AG08395 (cell line): ENCODE data around the gene ONECUT1.
"Not testable (repeated sequence)": the region's sequence is repeated elsewhere in the genome, so short reads cannot be mapped to it uniquely, and the experiment has no call there.

ENCODE experiments used
- DNase-seq: peaks from one replicate; pipeline ENCODE4 v3.0.0; 2012; ENCODE audit warnings: mixed read lengths, low spot score

Gene ONECUT1

DNA sequence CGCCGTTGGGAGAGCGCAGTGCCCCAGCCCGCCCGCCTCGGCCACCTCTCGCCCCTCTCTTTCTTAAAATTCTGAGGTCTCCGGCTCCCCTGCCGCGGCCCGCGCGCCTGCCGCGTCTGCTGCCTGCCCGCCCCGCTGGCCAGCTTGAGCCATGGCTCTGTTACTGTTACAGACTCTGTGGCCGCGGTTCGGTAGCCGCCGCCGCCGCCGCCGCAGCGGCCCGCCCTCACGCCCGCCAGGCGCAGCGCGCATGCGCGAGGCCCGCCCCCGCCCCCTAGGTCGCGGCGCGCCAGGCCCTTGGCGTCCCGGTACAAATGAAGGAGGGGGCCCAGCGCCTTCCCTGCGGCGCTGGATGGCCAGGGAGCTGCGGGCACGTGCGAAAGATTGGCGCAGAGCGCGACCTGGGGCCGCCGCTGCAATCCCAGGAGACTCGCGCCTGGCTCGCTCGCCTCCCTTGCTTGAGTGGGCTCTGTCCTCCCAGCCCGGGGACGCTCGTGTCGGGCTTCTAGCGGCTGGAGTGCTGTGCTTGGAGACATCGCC, at the start of gene ONECUT1:
ONECUT1 (minus strand) TSS at position 168 of the 540 bp plus-strand sequence. CDS start 452 bp downstream, outside the sequence.
- peak; percentile 84 for DNase-seq

DNA sequence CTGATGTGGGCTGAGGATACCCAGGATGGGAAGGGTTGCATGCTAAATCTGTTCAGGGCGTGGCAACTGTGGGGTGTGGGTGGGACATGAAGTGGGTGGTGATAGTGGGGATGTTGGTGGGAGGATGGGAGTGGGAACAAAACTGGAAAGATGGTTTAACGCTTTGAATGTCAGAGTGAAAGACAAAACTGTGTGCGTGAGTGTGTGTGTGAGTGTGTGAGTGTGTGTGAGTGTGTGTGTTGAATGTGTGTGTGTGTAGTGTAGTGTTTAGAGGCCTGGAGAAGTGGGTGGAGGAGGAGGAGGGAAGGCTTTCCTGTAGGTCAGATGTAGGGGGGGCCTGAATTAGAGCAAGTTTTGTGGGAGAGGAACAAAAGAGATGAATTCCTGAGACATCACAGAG, 44.2 kb upstream of the ONECUT1 start:
- DNase-seq: no peak

DNA sequence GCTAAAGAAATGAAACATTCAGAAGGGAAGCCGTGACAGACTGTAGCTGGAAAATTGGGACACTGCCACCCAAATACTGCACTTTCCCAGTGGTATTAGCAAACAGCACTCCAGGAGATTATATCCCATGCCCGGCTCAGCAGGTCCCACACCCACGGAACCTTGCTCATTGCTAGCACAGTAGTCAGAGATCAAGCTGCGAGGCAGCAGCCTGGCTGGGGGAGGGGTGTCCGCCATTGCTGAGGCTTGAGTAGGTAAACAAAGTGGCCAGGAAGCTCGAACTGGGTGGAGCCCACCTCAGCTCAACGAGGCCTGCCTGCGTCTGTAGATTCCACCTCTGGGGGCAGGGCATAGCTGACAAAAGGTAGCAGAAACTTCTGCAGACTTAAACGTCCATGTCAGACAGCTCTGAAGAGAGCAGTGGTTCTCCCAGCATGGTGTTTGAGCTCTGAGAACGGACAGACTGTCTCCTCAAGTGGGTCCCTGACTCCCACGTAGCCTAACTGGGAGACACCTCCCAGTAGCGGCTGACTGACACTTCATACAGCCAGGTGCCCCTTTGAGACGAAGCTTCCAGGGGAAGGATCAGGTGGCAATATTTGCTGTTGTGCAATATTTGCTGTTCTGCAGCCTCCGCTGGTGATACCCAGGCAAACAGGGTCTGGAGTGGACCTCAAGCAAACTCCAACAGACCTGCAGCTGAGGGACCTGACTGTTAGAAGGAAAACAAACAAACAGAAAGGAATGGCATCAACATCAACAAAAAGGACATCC, 34.2 kb upstream of the ONECUT1 start:
- not testable (repeated sequence) for DNase-seq

DNA sequence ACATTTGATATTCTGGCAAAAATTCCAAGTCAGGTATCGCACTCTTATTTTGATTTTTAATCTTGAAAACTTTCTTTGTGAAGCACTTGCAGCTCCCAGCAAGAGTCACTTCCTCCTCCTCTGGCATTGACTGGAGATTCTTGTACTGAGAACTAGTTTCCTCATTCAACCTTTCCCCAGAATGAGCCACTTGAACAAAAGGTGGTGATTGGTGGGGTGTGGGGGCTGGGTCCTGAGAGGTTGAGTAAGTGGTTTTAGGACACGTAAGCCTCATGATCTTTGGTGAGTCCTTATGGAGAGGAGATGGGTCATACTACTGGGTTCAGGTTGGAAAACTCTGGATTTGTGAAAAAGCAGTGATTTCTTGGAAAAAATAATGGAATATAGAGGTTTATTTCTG, 32.3 kb upstream of the ONECUT1 start:
- DNase-seq: no peak

DNA sequence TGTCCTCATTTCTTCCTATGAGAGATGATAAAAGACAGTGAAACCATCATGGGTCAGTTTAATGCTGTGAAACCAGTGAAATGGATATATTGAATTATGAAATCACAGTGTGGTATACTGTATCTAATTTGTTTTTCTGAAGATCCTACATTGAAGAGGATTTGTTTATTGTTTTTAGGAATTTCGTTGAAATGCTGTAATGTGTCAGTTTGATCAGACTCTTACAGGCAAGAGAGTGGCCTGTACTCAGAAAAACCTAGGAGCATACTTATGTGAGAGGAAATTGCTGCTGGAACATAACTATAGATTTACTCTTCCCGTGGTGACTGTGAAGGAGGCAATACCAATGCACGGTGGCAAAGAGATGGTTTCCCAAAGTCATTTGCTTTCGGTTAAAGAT, 29.1 kb upstream of the ONECUT1 start:
- DNase-seq: no peak

DNA sequence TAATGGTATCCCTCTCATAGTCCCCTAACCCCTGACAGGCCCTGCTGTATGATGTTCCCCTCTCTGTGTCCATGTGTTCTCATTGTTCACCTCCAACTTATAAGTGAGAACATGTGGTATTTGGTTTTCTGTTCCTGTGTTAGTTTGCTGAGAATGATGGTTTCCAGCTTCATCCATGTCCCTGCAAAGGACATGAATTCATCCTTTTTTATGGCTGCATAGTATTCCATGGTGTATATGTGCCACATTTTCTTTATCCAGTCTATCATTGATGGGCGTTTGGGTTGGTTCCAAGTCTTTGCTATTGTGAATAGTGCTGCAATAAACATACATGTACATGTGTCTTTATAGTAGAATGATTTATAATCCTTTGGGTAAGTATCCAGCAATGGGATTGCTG, 25.8 kb upstream of the ONECUT1 start:
- not testable (repeated sequence) for DNase-seq

DNA sequence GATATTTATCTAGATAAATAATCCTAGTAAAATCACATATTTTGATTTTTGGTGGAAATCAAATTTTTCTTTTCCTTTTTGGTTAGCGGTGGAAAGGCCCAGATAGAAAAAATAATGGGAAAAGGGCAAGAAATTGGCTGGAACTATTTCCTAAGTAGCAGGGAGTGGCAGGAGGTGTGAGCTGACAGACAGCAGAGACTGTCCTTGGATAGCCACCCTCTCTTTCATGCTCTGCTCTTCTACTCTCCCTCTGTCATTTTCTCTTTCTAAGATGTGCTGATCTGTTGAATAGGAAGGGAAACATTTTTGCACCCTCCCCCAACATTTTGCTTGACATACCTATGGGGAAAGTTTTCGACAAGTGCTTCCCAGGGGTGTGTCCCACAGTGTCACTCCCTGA, 18.9 kb upstream of the ONECUT1 start:
- DNase-seq: no peak

DNA sequence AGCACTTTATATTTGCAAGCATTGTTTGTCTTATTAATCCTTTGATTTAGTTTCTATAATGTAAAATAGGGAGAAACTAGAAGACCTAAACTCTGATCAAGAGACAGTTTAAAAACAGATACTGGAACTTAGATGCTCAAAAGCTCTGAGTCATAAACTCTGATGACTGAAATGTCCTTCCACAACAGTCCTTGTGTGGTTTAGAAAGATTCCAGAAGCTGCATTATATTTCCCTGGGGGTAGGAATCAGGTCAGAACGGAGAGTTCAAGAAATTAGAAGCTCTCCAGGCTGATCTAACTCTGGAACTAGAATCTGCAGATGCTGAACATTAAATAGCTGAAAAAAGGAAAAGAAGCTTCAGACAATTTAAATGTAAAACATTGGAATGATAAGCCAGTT, 18.3 kb upstream of the ONECUT1 start:
- no peak for DNase-seq

DNA sequence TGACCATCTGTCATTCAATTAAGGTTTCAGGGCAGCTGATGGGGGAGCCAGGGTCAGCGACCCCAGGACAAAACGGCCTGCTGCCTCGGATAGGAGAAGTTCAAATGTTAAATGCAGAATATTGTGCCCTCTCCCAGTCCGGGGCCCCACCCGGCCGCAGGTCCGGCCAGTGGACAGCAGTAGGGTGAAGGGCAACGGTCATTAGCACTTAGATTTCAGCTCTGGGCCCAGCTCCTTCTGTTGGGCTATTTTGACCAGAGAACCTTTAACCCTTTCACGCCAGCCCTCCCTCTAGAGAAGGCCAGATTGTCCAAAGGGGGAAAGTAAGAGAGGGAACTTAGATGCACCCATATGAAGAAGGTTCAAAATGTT, 16.1 kb upstream of the ONECUT1 start:
- DNase-seq: no peak

DNA sequence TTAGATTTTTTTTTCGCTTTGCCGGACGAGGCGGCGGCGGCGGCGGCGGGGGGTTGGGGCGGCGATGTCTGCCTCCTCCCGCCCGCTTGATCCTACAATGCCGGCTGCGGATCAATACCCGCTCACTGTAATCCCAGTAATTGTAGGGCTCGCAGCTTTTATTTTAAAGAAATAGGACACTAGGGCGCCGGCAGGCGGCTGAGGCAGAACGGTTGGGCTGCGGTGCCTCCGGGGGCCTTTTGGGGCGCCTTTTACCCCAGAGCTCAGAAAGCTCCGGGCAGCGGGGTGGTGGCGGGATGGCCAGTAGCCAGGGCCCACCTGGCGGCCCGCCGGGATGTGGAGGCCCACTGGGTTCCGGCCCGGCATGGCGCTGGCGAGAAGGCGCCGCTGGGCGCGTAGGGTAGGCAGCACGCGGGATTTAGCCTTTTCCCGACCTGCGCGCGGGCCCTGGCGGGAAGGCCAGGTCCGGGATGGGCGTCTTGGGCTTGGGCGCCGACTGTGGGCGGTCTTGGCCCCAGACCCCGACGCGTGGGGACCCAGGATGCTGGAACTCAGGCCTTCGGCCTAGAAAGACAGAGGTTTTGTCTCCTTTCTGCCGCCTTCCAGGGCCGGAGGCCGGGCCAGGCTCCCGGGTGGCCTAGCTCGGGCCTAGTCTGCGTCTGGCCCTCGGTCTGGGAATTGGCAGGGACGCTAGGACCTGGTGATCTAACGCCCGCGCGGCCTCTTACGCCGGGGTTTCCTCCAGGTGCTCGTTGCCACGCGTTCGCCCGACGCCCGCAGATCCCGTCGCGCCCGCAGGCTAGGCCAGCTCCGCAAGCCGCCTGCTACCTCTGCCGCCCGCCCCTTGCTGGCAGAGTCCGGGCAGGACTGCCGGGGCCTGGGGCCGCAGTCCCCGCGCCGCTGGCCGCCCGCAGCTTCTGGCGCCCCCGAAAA, 15.5 kb upstream of the ONECUT1 start:
- no peak for DNase-seq

DNA sequence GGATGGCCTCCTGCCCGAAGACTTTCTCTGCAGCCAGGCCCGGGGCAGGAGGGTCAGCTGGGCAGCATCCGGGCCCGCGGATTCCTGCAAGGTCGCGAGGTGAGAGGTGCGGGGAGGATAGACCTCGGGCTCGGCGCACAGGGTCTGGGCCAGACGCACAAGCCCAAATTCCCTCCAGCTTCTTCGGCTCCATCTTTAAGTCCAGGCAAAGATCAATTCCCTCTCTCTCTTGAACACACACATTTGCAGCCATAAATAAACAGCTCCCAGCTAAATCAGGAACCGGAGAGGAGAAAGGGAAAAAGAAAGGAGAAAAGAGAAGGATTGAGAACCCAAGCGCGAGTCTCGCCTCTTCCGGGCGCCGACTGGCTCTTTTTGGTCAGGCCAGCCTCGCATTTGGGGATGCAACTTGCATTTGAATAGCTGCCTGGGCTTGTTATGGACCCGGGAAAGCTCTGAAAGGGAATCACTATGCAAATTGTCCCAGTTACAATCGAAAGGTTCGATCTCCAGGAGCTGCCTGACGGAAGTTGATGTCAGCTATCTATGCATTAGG, 14.5 kb upstream of the ONECUT1 start:
- DNase-seq: no peak

DNA sequence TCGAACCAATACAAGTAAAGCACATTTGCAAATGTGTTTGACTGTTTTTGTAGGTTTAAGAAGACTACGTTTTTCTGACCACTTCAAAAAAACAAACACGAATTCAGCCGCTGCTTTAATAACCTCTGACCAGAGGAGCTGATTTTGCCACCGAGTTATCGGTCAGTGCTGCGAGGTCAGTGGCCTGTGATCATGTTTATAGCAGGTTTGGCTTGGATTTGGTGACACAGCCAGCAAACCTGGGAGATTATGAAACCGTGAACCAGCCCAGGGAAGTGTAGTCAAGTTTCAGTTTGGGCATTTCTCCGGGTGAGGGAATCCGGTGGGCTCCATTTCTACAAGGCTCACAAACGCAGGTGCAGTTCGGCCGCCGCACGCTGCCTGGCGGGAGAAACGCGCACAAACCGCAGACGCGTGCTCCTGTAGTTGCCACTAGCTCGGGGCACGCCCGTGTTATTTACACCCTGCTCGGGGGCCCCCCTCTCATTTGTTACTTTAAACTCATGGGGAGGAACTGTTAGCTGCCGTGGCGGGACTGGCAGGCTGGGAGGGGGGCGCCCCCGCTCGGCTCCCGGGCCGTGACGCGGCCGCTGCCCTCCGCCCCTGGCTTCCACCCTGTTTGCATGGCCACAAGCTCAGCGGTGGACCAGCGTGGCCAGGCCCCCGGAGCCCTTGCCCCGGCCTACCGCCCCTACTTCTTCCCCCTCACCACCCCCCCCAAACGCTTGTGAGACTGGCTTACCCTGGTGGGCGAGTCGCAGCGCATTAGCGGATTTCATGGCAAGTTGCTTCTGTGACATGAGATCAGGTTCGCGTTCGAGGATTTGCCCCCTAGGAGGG, 13.6 kb upstream of the ONECUT1 start:
- DNase-seq: no peak

DNA sequence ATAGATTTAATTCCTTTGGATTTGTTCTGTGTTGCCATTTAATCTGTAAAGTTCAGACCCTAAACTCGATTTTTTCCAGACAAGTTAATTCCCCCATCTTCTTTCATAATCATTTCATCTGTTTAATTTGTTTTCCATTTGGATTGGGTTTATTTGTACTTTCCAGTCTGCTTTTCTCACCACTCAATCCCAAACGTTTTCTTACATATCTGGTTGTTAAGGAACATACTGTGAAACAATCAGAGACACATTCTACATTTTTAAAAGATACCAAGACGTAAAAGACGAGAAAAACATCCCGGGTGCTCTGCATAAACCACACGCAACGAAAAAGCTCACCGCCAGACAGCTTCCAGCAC, 13.0 kb upstream of the ONECUT1 start:
- DNase-seq: no peak

DNA sequence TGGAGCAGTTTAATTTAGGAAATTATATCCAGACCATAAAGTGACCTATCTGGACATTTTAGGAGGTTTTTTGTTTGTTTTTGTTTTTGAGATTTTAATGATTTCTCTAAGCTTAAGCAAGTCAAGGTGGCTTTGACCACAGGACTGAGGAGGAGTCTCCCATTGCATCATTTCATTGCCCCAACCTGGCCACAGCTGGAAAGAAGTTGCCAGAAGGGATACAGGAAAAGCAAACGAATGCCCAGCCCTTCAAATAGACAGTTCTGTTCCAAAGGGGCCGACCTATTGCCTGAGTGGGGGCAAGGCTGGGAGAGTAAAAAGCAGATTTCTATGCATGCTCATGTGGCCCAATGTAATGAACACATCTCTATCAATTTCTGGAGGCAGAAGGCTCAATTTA, 12.0 kb upstream of the ONECUT1 start:
- DNase-seq: no peak

DNA sequence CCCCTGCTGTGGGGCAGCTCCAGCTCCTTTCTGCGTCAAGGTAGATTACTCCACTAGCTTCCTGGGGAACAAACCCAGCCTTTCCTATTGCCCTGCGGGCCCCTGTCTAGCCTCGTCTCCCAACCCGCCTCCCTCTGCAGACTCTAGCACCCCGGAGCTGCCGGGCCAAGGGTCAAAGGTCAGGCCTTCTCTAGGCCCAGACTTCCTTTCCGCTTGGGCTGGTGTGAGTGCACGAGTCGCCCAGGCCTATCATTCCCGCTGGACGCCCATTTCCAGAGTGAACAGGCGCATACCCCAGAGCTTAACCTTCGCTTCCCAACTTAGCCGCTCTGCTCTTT, 11.6 kb upstream of the ONECUT1 start:
- DNase-seq: no peak

DNA sequence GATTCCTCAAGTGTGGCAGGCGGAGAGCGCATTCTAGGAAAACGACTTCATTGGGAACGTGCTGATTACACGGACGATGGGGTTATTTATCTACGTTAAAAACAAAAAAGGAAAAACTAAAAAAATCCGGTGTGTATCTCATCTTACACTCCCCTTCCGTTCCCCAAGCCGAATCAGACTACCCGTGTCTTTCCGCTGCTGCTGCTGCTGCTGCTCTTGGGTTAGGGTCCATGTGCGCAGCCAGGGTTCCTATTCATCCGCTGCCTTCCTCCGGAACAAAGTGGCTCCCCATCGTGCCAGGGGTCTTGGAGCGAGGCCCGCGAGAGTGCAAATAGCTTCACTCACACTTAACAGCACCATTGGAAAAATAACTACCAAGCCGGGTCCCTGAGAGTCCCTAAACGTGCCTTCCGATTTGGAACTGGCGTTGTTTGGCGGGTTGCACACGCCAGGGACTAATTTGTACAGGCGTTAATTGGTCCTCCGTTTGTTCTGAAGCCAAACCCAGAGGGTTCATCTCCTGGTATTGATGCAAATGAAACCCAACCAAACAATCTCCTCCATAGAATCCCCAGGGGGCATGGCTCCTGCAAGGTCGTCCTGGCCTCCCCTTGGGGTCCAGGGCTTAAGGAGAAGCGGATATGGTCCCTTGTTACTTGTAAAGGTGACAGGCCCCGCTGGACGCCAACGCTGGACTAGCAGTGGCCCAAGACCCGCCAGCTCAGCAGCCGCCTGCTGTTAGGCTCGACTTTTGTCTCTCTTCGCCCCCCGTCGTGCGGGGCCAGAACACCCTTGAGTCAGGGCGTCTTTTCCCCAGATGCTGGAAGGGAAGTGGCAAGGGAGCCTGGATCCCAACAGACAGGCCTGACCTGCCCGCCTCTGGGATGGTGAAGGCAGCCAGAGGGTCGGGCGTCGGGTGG, 11.0 kb upstream of the ONECUT1 start:
- DNase-seq: no peak

DNA sequence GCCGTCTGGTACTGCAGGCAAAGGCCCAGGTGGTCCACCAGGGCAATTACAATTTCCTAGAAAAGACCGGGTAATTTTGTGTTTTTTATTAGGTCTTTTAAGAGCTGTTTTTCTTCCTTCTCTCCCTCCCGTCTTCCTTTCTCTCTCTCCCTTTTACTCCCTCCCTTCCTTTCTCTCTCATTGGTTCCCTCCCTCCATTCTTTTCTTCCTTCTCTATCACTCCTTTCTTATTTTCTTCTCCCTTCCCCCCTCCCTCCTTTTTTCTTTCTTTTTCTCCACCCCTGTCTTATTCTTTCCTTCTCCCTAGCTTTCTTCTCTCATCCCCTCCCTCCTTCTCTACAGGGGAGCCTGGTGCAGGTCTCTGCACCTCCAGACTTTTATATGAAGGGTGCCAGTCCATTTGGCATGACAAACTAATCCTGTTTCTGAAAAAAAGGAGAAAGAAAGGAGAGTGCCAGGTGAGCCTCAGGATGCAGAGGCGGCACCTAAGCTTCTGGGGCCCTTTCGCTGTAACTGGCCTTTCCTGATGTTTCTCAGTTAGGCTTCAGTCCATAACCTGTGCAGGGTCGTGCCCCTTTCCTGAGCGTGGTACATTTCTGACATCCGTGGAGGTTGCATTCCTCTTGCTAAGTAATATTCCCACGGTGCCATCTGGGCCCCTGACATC, 9.1 kb upstream of the ONECUT1 start:
- no peak for DNase-seq

DNA sequence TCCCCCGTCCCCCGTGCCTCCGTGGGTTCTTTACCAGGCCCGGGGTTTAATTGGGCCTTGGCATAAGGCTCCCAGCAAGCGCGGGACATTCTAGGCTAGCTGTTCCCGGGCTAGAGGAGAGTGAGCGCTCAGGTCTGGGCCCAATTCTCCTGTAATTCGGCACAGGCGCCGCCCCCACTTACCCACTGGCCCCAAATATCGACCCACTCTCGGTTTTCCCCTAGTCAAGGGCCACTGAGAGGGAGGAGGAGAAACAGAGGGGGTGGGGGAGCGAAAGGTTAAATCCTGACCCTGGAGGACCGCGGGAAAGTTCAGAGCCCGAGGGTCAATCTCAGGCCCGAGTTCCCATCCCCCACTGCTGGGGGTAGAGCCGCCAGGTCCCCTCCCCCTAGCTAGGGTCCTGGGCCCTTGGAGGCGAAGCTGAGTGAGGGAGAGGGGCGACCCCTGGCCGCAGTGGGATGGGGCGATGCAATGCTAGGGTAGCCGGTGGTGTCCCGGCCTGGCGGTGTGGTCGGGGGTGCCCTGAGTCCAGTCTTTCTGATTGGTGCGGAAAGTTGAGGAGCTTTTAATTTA, 8.5 kb upstream of the ONECUT1 start:
- no peak for DNase-seq

DNA sequence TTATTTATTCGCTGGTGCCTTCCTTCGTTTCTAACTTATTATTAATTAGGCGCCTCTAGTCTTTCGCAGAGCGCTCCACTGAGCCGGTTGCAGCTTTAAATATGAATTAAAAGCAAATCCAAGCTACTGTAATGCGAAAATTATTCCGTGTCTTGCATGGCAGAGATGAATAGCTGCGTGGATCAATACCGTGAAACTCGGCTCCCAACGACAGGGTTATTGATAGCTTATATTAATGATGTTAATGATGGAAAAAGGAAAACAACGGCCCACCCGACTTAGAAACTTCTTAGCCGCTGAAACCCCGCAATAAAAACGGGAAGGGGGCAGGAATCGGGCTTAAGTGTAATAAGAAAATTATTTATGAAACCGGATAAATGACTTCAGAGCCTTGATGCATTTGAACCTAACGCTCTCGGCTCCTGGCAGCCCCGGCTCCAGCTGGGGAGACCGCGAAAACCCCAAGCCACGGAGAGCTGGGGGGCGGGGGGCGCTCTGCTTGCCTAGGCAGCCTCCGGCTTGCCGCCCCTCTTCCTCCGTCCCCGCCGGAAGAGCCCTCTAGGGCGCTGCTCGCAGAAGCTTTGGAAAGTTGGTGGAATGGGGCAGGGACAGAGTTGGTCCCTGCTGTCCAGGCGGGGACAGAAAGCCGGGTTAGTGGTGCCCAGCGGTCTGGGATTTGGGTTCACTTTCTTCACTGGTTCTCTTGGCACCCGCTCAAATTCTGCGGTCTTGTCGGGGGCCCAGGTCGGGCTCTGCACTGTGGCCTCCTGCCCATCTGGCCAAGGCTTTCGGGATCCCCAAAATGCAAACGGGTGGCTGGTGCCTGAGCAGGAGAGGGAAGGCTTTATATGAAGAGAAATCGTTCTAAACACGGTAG, 7.7 kb upstream of the ONECUT1 start:
- DNase-seq: no peak
